Measurements from ENCODE around the gene ERCC1.

ERCC1 gene

DNA sequence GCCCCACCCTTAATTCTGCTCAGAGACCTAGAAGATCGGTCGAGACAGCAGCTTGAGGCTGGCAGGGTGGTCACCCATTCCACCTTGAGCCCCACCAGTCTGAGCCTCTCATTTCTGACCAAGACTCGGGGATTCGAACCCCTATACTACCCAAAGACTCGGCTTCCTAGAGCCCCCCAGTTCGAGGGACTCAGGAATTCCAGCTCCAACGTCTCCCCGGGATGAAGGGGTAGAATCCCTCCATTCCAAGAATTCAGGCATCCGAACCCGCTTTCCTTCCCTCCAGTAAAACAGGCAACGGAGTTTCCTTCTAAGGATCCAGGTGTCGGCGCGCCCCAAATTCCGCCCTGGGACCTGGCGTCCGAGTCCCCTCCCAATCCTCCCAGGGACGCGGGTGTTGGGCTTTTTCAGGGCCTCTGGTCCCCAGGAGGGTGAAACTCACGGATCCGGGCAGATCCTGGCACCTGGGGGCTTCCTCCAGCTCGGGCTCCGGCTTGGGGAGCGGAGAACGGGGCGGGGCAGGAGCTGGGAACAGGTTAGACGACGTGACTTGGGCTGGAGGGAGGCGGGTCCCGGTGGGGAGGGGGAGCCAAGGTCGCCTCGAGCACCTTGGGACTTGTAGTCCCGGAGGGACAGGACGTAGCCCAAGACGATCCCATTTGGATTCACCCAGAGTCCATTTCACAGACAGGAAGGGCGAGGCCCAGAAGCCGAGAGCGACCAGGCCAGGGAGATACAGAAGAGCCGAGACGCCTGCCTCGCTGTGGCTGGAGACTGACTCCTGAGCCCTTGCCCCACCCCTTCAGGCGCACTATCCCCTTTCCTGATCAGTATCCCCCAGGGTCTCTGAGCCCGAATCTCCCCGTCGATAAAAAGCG is 18.9 kb downstream of the ERCC1 start, which contains the start of gene PPP1R13L:
Gene PPP1R13L, minus strand, starts transcription at position 513 of the 878 bp plus-strand sequence. CDS start 6,751 bp downstream, outside the sequence.
- peak; percentile 74 to 81 for DNase-seq

DNA sequence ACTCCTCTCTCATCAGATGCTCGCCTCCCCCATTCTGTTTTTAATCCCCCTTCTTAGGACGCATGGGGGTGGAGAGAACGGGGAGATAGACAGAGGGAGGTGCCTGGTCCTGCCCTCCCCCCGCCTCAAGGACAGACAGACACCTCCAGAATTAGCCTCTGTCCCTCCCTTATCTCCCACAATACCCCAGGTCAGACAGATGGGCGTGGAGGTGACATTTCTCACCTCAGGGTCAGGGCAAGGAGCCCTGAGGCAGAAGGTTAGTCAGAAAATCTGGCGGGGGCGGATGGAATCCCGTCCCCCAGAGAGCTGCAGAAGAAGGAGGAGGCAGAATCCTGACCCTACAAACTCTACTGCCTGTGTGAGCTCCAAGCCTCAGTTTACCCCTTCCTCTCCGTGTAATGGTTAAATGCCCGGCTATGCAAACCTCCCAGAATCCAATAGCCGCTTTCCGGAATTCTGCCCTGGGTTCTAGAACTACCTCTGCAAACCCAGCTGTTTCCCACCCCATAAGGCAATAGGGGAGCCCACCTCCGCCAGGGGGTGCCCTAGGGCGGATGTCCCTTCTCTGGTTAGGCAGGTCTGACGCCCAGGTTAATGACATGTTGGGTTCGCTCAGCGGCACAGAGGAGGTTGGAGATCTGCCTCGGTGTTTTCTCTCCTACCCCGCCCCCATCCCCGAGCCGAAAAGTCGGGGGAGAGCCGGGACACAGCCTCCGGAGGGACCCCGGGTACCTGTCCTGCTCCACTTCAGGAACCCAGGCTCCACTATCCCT is 19.7 kb downstream of the ERCC1 start:
- DNase-seq, result peak; percentile 75 to 79

DNA sequence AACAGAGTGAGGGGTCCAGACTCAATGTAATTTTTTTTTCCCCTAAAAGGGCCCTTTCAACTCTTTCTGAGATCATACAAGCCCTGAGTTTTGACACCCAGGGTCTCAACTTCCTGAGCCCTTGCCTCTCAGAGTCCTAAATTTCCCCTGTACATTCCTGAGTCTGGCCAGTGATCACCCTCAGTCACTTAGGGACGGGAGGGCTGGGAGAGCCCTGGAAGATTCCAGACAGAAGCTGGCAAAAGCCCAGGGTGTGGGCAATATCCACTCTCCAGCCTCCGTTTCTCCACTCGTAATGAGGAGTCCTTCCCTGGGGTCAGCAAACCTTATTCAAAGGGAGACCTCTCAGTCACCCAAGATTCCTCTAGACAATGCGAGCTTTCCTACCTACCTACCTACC is 20.4 kb downstream of the ERCC1 start:
- no peak for DNase-seq

- DNase-seq, result peak in 1 of 2 experiments; percentile 43
Measured at GRCh38 chr19:45402298-45403061, 21.2 kb downstream of the ERCC1 start.

GRCh38 chr19:45401815-45402214 is 21.9 kb downstream of the ERCC1 start:
- DNase-seq, result no peak

DNA sequence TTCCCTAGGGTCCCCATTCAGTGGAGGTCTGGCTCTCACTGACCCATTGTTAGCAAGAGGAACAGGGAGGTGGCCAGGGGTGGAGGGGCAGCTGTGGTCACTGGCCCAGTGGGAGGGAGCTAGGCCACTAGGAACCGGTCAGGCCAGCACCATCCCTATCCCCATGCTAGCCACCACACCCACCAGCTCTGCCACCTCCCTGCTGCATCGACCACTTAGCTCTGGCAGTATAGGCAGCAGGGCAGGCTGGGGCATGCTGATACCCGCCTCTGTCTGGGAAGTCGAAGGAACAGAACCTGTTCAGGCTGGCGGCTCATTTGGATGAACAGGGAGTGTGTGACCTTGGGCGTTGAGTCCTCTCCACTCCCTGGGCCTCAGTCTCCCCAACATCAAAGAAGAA is 23.5 kb downstream of the ERCC1 start:
- DNase-seq, result no peak

- DNase-seq, result no peak
Measured at GRCh38 chr19:45395821-45396617, 27.7 kb downstream of the ERCC1 start.

- no peak for DNase-seq
Measured at GRCh38 chr19:45391871-45392665, 31.6 kb downstream of the ERCC1 start.

DNA sequence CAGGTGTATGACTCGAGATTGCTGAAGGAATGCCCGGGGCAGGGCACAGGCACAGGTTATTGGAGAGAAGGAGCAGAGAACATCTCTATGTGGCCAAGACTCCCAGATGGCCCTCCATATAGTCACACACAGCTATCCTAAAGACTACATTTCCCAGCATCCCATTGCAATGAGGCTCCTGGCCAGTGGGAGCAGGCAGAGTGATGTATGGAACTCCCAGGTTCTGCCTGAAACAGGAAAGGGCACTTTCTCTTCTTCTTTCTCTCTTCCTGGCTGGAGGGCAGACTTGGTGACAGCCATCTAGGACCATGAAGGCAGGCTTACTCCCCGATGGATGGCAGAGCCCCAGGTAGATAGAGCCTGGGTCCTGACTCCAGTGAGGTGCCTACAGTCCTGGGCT is 32.4 kb downstream of the ERCC1 start:
- no peak for DNase-seq

GRCh38 chr19:45385392-45386221 is 38.1 kb downstream of the ERCC1 start:
- DNase-seq, result no peak

- no peak for DNase-seq
Measured at GRCh38 chr19:45382426-45382825, 41.3 kb downstream of the ERCC1 start.

- DNase-seq, result no peak
Measured at GRCh38 chr19:45380107-45380506, 43.6 kb downstream of the ERCC1 start.

GRCh38 chr19:45376045-45376724 is 47.5 kb downstream of the ERCC1 start:
- DNase-seq, result no peak

GRCh38 chr19:45370410-45371204 is 53.1 kb downstream of the ERCC1 start, which contains the start of gene ERCC2:
Gene ERCC2 (minus strand): TSS chr19:45370573. CDS start chr19:45370540, 33 bp downstream.
- peak; percentile 100 for DNase-seq

DNA sequence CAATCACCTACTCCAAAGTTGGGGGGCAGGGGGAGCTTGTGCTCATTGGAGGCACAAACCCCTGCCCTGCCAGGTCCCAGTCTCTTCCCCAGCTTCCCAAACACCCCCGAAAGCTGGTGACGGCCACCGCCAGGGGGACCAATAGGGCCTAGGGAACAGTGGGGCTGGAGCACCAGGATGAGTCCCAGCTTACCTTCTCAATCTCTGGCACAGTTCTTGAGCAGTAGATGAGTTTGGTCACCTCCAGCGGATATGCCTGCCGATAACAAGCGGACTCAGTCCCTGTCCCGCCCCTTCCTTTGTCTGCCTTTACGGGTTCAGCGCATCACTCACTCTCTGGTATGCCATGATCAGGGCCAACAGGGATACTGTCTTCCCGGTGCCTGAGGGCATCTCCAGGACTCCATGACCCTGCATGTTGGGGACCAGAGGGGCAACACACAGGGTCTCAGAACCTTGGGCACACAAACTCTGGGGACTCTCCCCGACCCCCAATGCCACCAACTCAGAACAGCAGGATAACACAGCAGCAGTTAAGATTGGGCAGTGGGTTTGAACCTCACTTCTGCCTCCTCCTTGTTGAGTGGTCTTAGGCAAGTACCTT is 54.9 kb downstream of the ERCC1 start:
- DNase-seq, result no peak

DNA sequence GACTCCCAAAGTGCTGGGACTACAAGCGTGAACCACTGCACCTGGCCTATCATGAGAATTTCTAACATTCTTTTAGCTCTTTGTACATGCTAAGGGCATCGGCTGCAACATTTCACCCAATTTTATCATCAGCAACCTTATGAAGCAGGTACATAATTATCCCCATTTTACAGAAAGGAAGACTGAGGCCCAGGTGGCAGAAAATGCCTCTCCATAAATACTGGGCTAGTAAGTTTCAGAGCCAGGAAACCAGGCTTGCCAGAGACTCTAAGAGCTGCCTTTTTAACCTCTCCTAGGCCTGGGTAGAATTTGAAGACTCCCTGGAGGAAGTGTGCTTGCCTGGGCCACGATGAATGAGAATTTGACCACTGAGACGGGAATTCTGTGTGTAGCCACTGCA is 55.6 kb downstream of the ERCC1 start:
- DNase-seq, result no peak

DNA sequence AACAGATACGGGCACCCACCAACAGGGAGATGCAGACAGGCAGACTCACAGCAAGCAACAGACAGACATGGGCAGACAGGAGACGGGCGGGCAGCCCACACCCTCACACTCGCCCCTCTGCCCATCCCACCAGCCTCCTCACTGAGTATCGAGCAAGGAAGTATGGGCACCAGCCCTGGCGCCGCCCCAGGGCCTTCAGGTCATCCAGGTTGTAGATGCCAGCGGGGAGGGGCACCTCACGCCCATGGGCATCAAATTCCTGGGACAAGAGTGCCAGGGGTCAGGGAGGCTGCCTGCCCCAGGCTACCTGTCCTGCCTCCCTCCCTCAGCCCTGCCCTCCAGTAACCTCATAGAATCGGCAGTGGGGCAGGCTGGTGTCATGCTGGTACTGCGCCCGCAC is 59.0 kb downstream of the ERCC1 start:
- no peak for DNase-seq

GRCh38 chr19:45363861-45364459 is 59.8 kb downstream of the ERCC1 start:
- no peak for DNase-seq
